NCI-H146 (cell line): Measurements from ENCODE around the gene LRRN1.
"Not testable (repeated sequence)": the region's sequence is repeated elsewhere in the genome, so short reads cannot be mapped to it uniquely, and the experiment has no call there.

Source experiments
- DNase-seq: peaks from one replicate; lab custom pipeline; 2025; lab: John Stamatoyannopoulos, UW

LRRN1 gene

GRCh38 chr3:3813013-3813412, 13.8 kb downstream of the LRRN1 start:
- DNase-seq: no peak

GRCh38 chr3:3815206-3815605, 16.0 kb downstream of the LRRN1 start:
- DNase-seq: no peak

GRCh38 chr3:3816034-3816433, 16.8 kb downstream of the LRRN1 start:
- no peak for DNase-seq

GRCh38 chr3:3817865-3818264, 18.6 kb downstream of the LRRN1 start:
- no peak for DNase-seq

- DNase-seq: no peak
These were observed 22.5 kb downstream of the LRRN1 start for GRCh38 chr3:3821777-3822176.

GRCh38 chr3:3825035-3825434, 25.8 kb downstream of the LRRN1 start:
- no peak for DNase-seq

GRCh38 chr3:3826521-3826920, 27.3 kb downstream of the LRRN1 start:
- no peak for DNase-seq

- no peak for DNase-seq
These were observed 27.9 kb downstream of the LRRN1 start for GRCh38 chr3:3827111-3827510.

GRCh38 chr3:3828417-3828816, 29.2 kb downstream of the LRRN1 start:
- not testable (repeated sequence) for DNase-seq

GRCh38 chr3:3836845-3837244, 37.6 kb downstream of the LRRN1 start:
- DNase-seq: no peak

- no peak for DNase-seq
These were observed 43.1 kb downstream of the LRRN1 start for GRCh38 chr3:3842356-3842755.

- no peak for DNase-seq
These were observed 49.0 kb downstream of the LRRN1 start for GRCh38 chr3:3847994-3848922.

- no peak for DNase-seq
These were observed 49.7 kb downstream of the LRRN1 start for GRCh38 chr3:3848923-3849275.

GRCh38 chr3:3851621-3852323, 52.5 kb downstream of the LRRN1 start:
- DNase-seq: no peak

GRCh38 chr3:3853544-3853943, 54.3 kb downstream of the LRRN1 start:
- no peak for DNase-seq

GRCh38 chr3:3855056-3855455, 55.8 kb downstream of the LRRN1 start:
- DNase-seq: no peak

- no peak for DNase-seq
These were observed 61.0 kb downstream of the LRRN1 start for GRCh38 chr3:3860235-3860634.

- DNase-seq: no peak
These were observed 63.3 kb downstream of the LRRN1 start for GRCh38 chr3:3862534-3862933.

- DNase-seq: no peak
These were observed 76.3 kb downstream of the LRRN1 start for GRCh38 chr3:3875491-3875890.

- DNase-seq: no peak
These were observed 81.8 kb downstream of the LRRN1 start for GRCh38 chr3:3881050-3881449.

GRCh38 chr3:3887311-3887710, 88.1 kb downstream of the LRRN1 start:
- DNase-seq: not testable (repeated sequence)

GRCh38 chr3:3893590-3893989, 94.4 kb downstream of the LRRN1 start:
- DNase-seq: no peak
